ENCODE data around the gene LHB.
A peak's percentile ranks its signal among the peaks of the same experiment; 100 is the strongest.

The LHB gene

DNA sequence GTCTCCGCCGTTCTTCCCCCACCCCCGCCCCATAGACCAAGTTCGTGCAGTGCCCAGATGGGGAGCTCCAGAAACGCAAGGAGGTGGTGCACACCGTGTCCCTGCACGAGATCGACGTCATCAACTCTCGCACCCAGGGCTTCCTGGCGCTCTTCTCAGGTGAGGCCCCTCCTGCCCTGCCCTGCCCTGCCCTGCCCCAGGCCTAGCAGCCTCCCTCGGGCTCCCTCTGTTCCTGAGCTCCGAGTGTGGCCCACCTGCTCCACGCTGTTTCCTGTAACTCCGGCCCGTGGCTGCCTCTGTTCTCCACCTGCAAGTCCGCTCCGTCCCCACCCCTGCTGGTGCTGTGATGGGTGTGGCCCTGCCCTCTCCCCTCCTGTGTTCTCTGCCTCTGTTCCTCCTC lies 6.4 kb downstream of the LHB start:
- no peak for DNase-seq (ENCODE audit: low spot score)

- no peak for DNase-seq (ENCODE audit: low spot score)
Observed at GRCh38 chr19:49009828-49010227, 7.1 kb downstream of the LHB start.

- no peak for DNase-seq (ENCODE audit: low spot score)
Observed at GRCh38 chr19:49006905-49007304, 10.0 kb downstream of the LHB start.

- no peak for DNase-seq (ENCODE audit: low spot score)
Observed at GRCh38 chr19:49004964-49005614, 11.8 kb downstream of the LHB start.

DNA sequence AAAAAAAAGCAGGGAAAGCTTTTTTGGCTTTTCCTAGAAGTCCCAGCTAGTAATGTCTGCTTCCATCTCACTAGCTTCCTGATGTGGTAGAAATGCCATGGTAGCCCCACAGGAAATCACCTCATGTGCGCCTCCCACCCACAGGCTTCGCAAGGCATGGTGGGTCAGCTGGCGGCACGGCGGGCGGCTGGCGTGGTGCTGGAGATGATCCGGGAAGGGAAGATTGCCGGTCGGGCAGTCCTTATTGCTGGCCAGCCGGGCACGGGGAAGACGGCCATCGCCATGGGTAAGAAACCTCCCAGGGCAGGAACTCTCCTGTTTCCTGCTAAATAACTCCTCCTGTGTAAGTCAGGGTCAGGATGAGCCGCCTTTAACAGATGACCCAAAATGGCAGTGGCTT lies 12.8 kb downstream of the LHB start:
- DNase-seq (ENCODE audit: low spot score): no peak

DNA sequence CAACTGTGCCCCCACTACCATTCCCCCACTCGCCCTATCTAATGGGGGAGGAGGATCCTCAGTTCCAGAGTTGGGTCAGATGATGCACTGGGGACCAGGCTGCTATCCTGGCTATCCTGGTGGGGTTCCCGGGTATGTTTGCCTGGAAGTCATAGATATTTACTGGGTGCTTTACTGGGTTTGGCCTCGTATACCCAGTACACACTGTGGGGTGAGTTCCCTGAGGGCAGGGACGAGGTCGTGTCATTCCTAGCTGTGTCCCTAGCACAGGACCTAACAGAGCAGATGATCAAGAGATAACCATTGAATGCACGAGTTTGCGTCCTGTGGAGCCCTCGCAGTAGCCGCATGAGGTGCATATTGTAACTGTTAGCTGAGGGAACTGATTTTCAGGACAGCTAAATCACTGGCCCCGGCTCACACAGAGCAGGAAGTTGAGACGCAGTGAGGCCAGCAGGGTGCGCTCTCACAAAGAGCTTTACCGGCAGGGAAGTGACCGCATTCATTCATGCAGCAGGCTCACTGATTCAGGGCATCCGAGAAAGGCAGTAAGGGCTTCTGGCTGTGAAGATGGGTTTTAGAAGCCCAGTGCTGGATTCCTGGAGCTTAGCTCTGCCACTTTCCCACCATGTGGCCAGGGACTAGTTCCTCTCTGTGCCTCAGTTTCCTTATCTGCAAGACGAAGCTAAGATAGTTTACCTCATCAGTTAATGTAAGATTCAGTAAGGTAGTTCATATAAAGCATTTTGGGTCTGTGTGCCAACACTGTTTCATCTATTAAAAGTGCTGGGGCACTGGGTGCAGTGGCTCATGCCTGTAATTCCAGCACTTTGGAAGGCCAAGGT lies 17.2 kb downstream of the LHB start:
- peak; percentile 60 for DNase-seq (ENCODE audit: low spot score)

DNA sequence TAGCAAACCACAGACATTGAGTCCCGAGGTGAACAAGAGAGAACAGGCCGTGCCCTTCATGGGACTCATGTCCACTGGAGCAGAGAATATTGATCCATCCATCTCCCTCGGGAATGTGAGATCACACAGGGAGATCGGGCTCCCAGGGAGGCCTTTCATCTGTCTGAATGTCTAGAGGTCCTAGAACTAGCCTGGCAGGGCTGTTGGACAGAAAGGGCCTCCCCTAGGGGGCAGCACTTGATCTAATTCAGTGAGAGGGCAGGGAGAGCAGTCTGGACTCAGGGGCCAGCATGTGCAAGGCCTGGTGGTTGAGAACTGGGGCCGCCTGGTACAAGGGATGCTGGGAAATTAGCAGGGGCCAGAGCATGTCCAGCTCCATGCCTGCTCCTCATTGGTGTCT lies 18.9 kb downstream of the LHB start:
- DNase-seq (ENCODE audit: low spot score): peak; percentile 19

DNA sequence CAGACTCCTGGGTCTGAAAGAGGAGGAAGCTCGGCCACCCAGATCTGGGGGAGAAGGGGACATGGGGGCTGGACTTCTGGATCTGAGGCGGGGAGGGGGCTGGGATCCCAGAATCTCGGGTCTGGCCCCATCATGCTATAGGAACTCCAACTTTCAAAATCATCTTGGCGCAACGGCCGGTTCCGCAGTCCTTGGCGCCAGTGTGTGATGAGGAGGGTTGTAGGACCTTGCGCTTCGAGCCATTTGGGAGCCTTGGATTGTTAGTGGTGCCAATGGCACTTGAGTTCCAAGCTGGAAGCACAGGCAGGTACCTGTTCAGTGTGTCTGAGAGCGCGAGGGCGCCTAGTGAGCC lies 22.9 kb downstream of the LHB start:
- DNase-seq (ENCODE audit: low spot score): no peak

- peak; percentile 99 for DNase-seq (ENCODE audit: low spot score)
Observed at GRCh38 chr19:48993175-48994034, 23.5 kb downstream of the LHB start, which contains the start of the genes GYS1 and RUVBL2. Gene GYS1 (minus strand): TSS chr19:48993309. CDS start chr19:48993112, 197 bp downstream. Gene RUVBL2 (plus strand): TSS chr19:48993887. CDS start chr19:48993912, 25 bp downstream.

DNA sequence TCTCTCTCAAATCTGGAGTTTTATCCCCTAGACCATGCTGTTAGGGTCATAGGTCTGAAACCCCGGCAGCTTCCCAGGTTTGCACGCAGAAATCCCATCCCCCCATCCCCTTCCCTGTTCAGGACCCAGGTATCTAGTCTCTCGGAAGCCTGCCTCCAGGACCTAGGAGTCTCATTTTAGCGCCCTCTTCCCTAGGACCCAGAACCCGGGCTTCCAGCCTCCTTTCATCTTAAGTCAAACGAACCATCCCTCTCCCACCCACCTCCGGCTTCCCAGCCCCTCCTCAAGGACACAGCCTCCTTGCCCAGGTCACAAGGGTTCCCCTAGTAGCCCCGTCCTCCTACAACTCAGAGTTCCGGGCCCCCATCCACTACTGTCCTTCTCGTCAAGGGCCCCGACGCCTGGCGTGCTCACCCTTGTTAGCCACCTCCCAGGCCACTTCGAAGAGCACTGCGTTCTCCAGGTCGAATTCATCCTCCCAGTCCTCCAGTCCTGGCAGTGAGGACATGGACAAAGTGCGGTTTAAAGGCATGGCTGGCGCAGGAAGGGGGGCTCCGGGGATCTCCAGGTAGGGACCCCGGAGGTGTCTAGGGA lies 24.2 kb downstream of the LHB start:
- DNase-seq (ENCODE audit: low spot score): no peak

- no peak for DNase-seq (ENCODE audit: low spot score)
Observed at GRCh38 chr19:48991873-48992580, 24.9 kb downstream of the LHB start.

DNA sequence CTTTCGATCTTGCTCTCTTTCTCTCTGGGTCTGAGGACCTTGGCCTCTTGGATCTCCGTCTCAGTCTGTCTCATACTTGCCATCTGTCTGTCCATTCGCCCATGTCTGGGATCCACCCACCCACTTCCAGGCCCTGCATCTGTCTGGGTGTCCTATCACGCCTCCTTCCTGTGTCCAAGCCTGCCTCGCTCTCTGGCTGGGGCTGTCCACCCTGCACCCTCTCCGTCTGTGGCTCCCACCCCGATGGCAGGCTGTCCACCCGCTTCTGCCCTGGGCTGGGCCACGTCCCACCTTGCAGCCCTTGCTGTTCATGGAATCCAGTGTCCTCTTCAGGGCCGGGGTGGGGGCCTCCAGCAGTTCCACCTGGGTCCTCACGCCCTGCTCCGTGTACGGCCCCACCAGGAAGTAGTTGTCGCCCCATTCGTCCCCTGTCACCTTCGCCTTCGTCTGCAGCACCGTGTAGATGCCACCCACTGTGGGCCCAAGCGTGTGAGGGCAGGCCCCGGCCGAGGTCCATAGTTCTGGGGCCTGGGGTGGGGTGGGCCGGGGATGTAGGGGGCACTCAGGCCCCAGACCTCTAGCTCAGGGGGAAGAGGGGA lies 25.8 kb downstream of the LHB start:
- no peak for DNase-seq (ENCODE audit: low spot score)

- DNase-seq (ENCODE audit: low spot score): no peak
Observed at GRCh38 chr19:48990400-48990799, 26.5 kb downstream of the LHB start.

GRCh38 chr19:48989701-48990291 lies 27.1 kb downstream of the LHB start:
- DNase-seq (ENCODE audit: low spot score): no peak

DNA sequence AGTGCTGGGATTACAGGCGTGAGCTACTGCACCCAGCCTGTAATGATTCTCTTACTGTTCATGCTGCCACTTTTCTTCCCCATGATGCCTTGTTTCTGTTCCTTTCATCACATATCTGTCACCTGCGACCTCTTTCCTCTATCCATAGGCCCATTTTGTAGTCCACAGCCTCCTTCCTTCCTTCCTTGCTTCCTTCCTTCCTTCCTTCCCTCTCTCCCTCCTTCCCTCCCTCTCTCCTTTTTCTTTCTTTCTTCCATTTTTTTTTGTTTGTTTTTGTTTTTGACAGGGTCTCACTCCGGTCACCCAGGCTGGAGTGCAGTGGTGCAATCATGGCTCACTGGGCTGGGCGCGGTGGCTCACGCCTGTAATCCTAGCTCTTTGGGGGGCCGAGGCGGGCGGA lies 28.0 kb downstream of the LHB start:
- no peak for DNase-seq (ENCODE audit: low spot score)

DNA sequence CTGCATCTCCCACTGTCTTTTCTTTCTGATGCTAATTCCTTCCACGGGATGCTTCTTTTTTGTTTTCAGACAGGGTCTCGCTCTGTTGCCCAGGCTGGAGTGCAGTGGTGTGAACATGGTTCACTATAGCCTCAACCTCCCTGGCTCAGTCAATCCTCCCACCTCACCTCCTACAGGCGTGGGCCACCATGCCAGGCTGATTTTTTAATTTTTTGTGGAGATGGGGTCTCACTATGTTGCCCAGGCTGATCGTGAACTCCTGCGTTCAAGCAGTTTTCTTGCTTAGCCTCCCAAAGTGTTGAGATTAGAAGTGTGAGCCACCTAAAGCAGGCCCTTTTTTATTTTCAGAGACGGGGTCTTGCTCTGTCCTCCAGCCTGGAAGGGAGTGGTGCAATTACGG lies 28.6 kb downstream of the LHB start:
- no peak for DNase-seq (ENCODE audit: low spot score)

DNA sequence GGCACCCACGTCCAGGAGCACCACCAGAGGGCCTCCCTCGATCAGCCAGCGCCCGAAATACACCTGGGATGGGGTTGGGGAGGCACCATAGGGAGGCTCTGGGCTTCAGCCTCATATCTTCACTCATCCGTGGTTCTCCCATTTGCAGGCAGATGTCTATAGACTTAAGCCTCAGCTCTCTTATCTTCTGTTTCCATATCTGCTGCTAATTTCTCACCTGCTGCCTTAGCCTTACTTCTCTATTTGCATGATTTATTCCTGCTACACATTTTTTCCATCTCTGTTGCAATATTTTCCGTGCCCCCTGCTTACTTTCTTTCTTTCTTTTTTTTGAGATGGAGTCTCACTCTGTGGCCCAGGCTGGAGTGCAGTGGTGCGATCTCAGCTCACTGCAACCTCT lies 29.6 kb downstream of the LHB start:
- DNase-seq (ENCODE audit: low spot score): no peak

GRCh38 chr19:48986211-48986610 lies 30.7 kb downstream of the LHB start:
- no peak for DNase-seq (ENCODE audit: low spot score)

DNA sequence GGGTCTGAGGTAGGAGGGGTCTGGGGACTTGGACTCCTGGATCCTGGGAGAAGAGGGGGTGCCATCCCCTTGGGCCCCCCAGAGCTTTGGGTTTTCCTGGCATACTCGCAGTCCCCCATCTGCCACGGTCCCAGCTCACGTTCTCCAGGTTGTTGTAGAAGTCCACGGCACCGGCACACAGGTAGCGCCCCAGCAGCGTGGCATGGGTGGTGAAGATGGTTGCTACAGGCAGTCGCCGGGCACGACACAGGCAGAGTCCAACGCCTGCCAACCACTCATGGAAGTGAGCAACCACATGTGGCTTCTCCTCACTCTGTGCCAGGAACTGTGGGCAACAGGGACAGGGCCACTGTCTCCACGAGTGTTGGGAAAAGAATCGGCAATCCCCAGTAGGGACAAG lies 31.2 kb downstream of the LHB start:
- DNase-seq (ENCODE audit: low spot score): no peak

DNA sequence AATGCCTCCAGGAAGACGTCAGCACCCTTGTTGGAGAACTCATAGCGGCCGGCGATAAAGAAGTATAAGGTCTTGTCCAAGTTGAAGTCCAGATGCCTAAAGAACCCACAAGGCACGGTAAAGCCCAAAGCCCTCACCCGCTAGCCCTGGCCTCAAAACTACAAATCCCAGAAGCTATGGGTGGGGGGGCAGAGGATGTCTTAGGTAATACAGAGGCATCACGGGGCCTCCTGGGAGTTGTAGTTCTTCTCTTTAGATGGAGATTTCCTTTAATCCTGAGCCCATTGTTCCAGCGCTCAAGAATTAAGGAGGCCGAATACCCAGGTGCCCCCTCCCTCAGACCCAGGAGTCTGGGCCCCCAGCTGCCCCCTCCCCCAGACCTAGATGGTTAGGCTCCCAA lies 34.6 kb downstream of the LHB start:
- no peak for DNase-seq (ENCODE audit: low spot score)

GRCh38 chr19:48977061-48977460 lies 39.8 kb downstream of the LHB start:
- DNase-seq (ENCODE audit: low spot score): no peak
